ENCODE results near the gene OR10Z1.

OR10Z1 gene

DNA sequence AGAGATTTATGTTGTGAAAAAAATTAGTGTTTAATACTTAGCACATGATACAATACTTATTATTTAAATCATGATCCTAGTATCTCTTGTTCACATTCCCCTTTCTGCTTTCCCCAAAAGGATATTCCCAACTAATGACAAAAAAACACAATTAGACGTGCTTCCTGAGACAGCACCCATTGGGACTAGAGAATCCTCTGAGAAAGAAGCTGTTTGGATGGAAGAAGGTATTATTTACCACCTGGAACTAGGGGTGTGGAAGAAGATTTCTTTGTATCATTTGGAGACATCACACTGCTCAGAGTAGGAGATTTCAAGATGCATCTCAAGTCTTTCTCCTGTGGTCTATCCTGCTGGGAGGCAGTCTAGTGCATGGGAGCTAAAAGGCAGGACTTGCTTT, at the start of gene OR10Z1:
TSS of gene OR10Z1 (plus strand) at position 301 of the 400 bp plus-strand sequence. CDS start 1,171 bp downstream, outside the sequence.
- DNase-seq = no peak

DNA sequence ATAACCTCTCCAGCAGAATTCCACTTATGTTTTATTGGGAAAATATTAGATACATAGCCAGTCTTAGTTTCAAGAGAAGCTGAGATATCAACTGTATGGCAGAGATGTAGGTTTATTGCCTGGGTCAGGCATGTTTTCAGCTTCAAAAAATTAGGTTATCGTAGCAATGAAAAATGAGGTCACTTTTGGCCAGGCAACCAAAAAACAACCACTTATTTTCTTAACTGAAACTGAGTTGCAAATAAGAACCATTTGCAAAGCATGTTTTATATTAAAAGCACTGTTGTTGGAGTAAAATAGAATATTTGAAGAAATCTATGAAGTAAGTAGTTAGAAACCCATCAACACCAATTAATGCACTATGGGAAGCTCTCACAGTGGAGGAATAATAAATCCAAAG, 45.4 kb upstream of the OR10Z1 start:
- no peak for DNase-seq

DNA sequence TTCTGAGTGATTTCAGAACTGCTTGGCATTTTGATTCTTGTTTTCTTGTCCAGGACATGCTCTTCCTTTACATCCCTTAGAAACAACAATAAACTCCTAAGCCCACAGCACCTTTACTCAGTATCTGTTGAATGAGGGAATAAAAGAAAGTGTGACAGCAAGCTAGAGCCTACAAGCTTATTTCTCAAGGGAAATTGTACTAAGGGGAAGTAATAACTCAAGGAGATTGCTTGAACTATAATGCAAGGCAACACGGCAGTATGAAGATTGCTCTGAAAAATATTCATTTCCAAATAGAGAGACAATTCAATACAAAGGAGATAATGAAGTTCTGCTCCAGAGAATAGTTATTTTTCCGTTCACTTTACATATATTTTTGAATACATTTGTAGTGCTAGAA, 41.2 kb upstream of the OR10Z1 start:
- DNase-seq = no peak

DNA sequence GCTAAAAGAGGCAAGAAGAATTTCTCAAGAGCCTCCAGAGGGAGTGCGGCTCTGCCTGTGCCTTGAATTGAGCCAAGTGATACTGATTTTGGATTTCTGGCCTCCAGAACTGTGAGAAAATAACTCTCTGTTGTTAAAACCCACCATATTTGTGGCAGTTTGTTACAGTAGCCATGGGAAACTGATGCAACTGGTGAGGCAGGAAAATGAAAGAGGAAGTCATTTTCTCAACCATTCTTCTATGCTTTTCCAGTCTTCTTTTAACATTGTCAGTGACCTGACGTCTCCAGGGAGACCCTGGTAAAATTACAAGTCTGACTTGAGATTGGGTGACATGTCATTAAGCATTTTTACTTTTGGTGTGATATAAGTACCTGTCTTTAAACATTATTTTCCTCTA, 40.5 kb upstream of the OR10Z1 start:
- no peak for DNase-seq

- DNase-seq = no peak
Observed at GRCh38 chr1:158570480-158570879, 34.6 kb upstream of the OR10Z1 start, which contains the start of gene OR6P1. TSS of gene OR6P1 (minus strand) at chr1:158570580. CDS start at chr1:158563604, 6,976 bp downstream.

DNA sequence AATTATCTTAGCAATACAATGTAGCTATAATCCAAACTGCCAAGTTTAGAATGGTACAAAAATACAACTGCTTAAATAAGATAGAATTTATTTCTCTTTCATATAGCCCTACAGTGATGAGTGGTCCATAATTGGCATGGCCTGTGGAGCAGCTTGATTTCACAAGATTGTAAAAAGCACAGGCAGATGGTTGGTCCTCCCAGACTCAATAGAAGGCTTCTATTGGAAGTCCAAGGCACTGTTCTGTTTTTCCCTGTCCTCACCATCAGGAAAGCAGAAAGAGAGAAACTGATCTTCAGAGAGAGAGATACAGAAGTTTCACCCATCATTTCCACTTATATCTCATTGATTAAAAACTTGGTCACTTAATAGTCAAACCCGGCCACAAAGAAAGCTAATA, 32.8 kb upstream of the OR10Z1 start:
- DNase-seq = no peak

DNA sequence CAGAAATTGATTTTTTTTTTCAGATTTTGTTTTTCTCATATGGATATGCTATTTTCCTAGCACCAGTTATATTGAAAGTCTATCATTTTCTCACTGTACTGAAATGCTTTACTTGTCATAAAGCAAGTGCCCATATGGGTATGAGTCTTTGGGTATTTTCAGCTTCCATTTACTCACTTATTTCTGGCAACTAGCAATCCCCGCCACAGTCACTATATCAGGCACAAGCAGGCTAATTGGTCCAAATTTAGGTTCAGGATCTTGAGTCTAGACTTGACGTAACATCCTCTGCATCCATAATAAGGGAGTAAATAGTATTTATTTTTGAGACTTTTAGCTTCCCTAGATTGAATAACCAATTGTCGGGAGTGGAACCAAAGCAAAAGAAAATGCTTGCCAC, 27.5 kb upstream of the OR10Z1 start:
- DNase-seq = no peak

DNA sequence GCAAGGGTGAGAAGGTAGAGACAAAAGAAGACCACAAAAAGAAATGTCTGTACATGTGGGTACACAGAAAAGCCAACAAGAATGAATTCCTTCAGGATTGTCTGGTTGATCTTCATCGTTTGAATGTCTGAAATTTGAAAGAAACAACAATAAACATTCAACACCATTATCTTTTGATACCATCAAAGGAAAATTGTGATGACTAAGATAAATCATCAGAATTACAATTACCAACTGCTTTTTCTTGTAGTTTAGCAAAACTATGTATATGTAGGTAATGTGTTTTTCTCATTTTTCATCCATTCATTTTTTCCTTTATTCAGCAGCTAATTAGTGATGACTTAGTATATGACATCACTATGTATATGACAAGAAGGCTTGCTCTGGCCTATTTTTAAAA, 25.3 kb upstream of the OR10Z1 start, which contains the start of gene OR10X1:
TSS of gene OR10X1 (minus strand) at position 167 of the 400 bp plus-strand sequence. CDS start at position 167, 0 bp downstream.
- no peak for DNase-seq

- no peak for DNase-seq
Observed at GRCh38 chr1:158583962-158584361, 21.1 kb upstream of the OR10Z1 start.

DNA sequence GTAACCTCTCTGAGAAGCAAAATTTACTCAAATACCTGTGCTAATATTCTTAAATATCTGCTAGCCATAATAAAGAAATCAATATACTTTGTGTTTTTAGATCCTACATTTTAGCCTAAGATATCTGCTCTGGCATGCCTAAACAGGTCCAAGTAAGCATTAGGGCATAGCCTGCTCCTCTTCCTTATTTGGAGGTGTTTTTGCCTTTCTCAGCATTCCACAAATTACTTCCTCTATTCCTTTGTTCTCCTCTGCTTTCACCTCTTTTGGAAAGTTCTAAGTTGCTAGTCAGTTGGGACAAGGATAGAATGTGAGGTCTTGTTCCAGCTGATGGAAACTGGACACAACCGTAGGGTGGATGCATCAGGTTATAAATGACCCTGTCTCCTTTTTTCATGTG, 18.1 kb upstream of the OR10Z1 start:
- DNase-seq = no peak

GRCh38 chr1:158600735-158601134, 4.3 kb upstream of the OR10Z1 start:
- no peak for DNase-seq

- no peak for DNase-seq
Observed at GRCh38 chr1:158607296-158607695, 2.2 kb downstream of the OR10Z1 start.

DNA sequence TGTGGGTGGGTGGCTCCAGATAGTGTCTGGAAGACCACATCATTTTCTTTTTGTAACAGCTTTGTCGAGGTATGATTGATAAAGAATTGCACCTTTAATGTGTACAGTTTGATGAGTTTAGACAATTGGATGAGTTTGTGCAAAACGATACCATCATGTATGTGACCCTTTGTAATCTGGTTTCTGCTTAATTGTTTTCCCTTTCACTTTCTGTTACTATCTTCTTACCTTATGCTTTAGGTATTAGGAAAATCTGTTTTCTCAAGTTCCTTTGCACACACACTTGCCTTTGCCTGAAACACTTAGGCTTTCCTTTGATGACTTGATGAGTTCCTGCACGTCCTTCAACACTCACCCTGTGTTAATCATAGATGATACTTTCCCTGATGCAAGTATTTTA, 6.8 kb downstream of the OR10Z1 start:
- no peak for DNase-seq

DNA sequence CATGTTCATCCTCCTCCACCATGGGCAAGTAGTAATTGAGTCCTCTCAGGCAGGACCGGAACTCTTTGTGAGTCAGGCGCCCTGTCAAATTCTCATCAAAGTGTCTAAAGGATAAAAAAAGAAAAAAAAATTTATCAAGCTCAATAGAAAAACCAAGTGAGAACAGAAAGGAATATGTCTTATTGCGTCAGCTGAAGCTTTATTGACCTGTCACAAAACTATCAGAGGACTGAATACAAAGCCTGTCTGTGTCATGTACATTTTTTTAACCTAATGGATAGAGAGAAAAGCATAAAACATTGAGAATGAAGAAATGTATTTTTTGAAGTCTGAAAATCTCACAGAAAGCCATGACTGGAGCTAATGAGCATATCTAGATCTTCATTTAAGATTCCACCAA, 8.7 kb downstream of the OR10Z1 start:
- no peak for DNase-seq

GRCh38 chr1:158638146-158638545, 33.1 kb downstream of the OR10Z1 start:
- DNase-seq = no peak

DNA sequence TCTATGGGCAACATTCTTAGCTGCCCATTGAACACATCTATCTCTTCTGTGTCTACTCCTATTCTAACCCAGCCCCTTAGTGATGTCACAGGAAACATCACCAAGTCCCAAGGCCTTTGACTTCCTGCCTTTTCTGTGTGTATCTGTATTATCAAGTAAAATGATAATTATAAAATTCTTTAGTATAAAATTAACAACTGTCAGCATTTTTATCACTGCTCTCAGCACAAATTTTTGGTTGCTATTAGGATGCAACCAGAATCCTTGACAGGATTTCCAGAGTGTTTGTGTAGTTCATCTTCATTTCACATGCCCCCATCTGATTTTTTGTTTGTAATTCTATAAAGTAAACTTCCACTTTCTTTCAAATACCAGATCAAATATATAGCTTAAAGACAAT, 33.8 kb downstream of the OR10Z1 start:
- DNase-seq = no peak

- no peak for DNase-seq
Observed at GRCh38 chr1:158644449-158644848, 39.4 kb downstream of the OR10Z1 start.

GRCh38 chr1:158646465-158646864, 41.4 kb downstream of the OR10Z1 start:
- no peak for DNase-seq

- no peak for DNase-seq
Observed at GRCh38 chr1:158649052-158649451, 44.0 kb downstream of the OR10Z1 start.

GRCh38 chr1:158652721-158653334, 47.8 kb downstream of the OR10Z1 start:
- no peak for DNase-seq

GRCh38 chr1:158654086-158654485, 49.0 kb downstream of the OR10Z1 start:
- DNase-seq = no peak

- DNase-seq = no peak
Observed at GRCh38 chr1:158654571-158654970, 49.5 kb downstream of the OR10Z1 start.
